Retinal pigment epithelial cell (primary cell): Measurements from ENCODE around the gene SLC12A5.
"Not testable (repeated sequence)": the region's sequence is repeated elsewhere in the genome, so short reads cannot be mapped to it uniquely, and the experiment has no call there.

Source experiments
- DNase-seq: peaks from one replicate; pipeline ENCODE4 v3.0.0-alpha.2; 2010; ENCODE audit warnings: low read depth
- H3K4me3 ChIP-seq: 2 replicates; pipeline ENCODE4 v1.5.1; 2011; ENCODE audit warnings: mild to moderate bottlenecking, low read length, control low read depth, moderate library complexity
- CTCF ChIP-seq: conservative IDR thresholded peaks from 2 replicates; pipeline ENCODE4 v1.5.1; 2011; ENCODE audit warnings: low read depth, low read length, control low read depth, inconsistent platforms

The SLC12A5 gene

GRCh38 chr20:46028772-46029371, at the start of gene SLC12A5:
SLC12A5 (plus strand) TSS chr20:46029215; CDS start chr20:46029345, 130 bp downstream.
- no peak for TF ChIP-seq CTCF
- DNase-seq = no peak
- H3K4me3 ChIP-seq = no peak within 1 kb of the TSS

GRCh38 chr20:45981261-45981660, 47.8 kb upstream of the SLC12A5 start:
- TF ChIP-seq CTCF = no peak
- no peak for DNase-seq
- no peak overlapping the region for H3K4me3 ChIP-seq

GRCh38 chr20:45983279-45983743, 45.7 kb upstream of the SLC12A5 start:
- DNase-seq = no peak
- no peak overlapping the region for H3K4me3 ChIP-seq
- no peak for TF ChIP-seq CTCF

GRCh38 chr20:45985573-45985972, 43.4 kb upstream of the SLC12A5 start:
- no peak overlapping the region for H3K4me3 ChIP-seq
- TF ChIP-seq CTCF = no peak
- DNase-seq = no peak

- H3K4me3 ChIP-seq = no peak overlapping the region
- TF ChIP-seq CTCF = peak; percentile 90
- no peak for DNase-seq
Measured at GRCh38 chr20:45987108-45987780, 41.8 kb upstream of the SLC12A5 start.

- not testable (repeated sequence) for DNase-seq, H3K4me3 ChIP-seq
Measured at GRCh38 chr20:45988830-45989229, 40.2 kb upstream of the SLC12A5 start.

- no peak for TF ChIP-seq CTCF
- no peak overlapping the region for H3K4me3 ChIP-seq
- no peak for DNase-seq
Measured at GRCh38 chr20:45991616-45992015, 37.4 kb upstream of the SLC12A5 start.
